Endometrial microvascular endothelial cells (primary cell): Measurements from ENCODE around the gene KMT2D. TPM values are rescaled to one million over a fixed set of nuclear protein-coding genes. Genes with fewer than 3 reads are reported as not detected.
"Not testable (repeated sequence)": the region's sequence is repeated elsewhere in the genome, so short reads cannot be mapped to it uniquely, and the experiment has no call there.

Source experiments
- in situ Hi-C: cut with HindIII; loops from 2 replicates; pipeline ENCODE4 v1.10.0; 2017; ENCODE audit warnings: low sequenced_read_pairs, low pct_unique_long_range_greater_than_20kb; ENCODE audit errors: inconsistent ontology term
- total RNA-seq: library from RNA; depleted of rRNA; stranded (reverse); fragments of >200 nt; gene quantifications from one replicate; pipeline ENCODE4 v1.2.3, GENCODE V29; 2015; ENCODE audit errors: inconsistent ontology term

KMT2D gene
- total RNA-seq, 1 donor from 2014 or later, result 23.4 TPM

DNA sequence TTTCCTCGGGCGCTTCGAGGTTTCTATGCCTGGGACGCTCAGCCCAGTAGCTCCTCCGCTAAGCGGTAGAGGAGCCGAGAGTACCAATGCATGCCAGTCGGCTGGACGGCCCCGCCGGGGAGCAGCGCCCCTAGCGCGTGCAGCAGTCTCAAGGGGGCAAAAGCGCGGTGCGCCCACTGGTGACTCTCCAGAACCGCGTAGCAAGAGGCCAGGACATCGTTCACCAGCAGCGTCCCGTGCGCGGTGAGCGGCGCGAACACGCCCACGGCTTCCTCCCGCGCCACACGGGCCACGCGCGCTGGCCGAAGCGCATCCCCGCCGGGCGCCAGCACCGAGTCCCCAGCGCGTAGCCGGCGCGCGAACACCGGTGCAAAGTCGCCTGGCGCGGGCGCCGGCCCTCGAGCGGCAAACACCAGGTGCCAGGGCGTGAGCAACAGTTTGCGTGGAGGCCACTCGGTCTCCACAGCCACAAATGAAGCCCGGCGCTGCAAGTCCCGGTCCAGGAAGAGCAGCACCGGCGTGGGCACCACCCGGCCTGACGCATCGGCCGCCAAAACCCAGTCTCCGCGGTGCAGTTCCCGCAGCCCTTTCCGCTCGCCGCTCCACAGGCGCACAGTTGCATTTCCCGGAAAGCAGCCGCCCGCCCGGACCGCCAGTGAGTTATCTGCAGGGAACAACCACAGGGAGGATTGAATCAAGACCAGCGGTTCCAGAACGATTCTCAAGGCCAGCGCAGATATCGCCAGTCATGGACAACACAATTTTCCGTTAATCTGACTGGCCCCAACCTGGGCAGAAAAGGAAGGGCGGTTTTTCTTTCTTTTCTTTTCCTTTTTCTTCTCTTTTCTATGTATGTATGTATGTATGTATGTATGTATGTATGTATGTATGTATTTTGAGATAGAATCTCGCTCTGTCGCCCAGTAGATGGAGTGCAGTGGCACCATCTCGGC is 29.5 kb upstream of the KMT2D start:
- in situ Hi-C loops, result no loop called here

DNA sequence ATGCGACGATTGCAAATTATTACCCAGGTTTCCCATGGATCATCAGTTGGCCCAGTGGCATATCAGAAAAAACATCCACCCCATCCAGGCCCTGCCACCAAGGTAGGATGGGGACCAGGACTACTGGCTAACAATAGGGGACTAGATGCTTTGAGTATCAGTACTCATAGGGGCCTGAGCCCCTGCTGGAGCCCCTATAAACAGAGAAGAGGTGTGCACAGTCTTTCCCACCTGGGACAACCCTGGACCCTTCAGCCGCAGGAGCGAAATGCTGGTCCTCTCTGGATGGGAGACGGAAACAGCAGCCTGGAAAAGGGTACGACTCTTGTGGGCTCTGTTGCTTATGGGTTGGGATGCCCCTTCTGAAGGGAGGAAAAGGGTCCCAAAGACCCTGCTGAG is 28.3 kb upstream of the KMT2D start:
- in situ Hi-C loops, result no loop called here

DNA sequence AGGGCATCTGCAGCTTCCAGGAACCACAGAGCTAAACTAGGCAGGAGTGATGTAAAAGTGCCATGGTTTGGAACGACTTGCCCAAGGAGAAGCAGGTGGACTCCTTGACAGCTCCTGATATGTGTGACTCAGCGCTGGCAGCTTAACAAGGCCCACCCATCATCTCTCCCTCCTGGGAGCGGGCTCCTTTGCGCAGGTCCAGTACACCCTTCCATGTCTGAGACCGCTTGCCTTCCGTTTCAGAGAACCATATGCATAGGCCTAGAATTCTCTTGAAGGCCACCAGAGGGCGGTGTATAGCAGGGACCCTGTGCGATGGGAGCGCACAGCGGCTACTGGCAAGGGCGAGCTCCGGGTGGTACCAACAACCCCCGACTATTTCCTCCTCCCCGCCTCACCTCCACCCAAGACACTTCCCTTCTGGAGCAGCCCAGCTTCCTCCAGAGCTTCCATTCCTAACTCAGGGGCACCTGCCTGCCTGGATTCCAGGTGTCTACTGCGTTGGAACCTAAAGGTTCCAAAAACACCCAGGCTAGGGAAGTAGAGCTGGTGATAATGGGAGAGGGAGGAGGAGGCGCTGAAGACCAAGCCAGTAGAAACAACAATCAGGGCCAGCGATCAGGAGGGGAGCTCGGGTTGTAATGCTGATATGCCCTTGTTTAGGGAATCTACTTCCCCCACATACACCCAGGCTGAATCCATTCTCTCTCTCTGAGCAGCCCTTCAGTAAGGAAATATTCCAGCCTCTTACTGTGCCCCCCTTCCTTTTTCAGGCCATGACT is 27.7 kb upstream of the KMT2D start:
- in situ Hi-C loops, result no loop called here

DNA sequence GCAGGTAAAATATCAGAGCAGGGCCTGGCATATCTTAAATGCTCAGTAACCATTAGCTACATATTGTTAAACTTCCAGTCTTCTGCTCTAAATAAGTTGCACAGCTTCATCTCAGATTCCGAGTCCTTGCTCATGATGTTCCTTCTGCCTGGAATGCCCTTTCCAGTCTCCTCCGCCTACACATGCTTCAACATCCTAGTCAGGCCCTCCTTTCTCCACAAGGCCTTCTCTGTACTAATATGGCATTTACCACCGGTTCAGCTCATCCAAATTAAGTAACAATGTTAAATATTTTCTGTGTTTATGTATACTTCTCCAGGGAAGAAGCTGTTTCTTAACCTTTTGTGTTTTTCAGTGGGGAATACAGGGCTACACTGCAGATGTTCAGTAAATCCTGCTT is 25.5 kb upstream of the KMT2D start:
- in situ Hi-C loops, result no loop called here

DNA sequence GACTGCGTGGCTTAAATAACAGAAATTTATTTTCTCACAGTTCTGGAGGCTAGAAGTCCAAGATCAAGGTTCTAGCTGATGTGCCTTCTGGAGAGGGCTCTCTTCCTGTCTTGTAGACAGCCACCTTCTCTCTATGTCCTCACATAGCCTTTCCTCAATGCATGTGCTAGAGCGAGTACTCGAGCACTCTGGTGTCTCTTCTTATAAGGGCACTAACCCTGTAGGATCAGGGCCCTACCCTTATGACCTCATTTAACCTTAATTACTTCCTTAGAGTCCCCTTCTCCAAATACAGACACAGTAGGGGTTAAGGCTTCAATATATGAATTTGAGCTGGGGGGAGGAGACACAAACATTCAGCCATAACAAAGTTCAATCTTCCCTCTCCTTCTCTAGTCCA is 23.8 kb upstream of the KMT2D start:
- in situ Hi-C loops, result no loop called here

DNA sequence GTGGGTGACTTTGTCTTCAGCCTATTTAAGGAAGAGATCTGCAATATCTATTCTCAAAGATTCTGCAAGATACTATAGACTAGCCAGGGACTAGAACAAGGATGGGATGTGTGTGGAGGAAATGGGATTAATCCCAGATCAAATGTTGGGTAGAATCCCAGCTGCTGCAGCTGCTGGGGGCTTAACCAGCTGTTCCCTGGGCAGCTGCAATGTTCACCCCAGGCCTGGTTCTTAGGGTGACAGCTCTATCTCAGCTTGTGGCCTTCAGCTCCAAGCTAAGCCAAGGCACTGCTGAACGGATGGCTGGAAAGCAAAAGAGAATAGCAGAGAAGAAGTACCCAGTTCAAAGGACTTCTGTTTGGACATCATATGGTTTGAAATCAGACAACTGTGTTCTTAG is 19.2 kb upstream of the KMT2D start:
- in situ Hi-C loops, result no loop called here

DNA sequence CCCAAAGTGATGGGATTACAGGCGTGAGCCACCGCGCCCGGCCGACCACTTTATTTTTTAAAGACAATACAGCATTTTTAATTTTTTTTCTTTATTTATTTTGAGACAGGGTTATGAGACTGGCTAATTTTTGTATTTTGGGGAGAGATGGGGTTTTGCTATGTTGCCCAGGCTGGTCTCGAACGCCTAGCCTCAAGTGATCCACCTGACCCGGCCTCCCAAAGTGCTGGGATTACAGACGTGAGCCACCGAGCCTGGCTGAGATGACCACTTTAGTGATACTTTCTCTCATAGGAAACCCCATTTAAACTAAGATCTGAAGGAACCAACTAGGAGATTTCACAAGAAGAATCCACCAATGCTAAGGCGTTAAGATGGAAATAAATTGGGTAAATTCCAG is 10.4 kb upstream of the KMT2D start:
- in situ Hi-C loops, result no loop called here

DNA sequence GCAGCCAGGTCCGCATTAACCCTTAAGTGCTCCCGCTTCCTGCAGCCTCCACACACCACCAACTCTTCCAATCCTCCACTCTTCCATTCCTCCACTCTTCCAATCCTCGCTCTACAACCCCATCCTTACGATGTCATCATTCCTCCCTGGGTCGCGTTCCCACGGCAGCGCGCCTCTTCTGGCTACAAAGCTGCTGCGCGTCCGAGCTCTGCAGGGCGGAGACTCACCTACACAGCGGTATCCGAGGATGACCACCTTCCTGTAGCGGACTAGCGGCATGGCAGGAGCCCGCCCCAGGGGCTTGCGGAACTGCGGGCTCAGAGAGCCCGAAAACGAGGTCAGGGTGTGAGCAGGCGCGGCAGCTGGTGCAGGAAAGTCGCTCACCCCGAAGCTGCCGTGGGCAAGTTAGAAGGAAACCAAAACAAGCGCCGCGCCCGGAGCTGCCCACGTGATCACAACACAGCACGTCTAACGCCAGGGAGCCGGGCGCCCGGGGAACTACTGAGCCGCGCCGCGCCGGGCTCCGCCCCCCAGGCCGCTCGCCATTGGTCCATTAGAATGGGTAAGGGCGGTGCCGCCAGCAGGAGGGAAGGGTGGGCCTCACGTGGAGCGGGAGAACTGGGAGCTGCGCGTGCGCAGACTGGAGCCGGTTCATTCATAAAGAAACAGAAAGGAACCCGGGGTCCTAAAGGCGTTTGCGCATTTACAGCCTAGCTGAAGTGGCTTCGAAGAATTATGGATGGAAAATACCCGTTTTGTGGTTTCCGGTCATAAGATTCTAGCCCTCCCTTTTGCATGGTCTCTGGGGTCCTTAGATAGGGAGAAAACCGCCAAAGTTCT is 9.1 kb upstream of the KMT2D start, which contains the start of gene RHEBL1:
RHEBL1 (minus strand) TSS at position 473 of the 840 bp plus-strand sequence; CDS start at position 279, 194 bp downstream.
- in situ Hi-C loops, result no loop called here

DNA sequence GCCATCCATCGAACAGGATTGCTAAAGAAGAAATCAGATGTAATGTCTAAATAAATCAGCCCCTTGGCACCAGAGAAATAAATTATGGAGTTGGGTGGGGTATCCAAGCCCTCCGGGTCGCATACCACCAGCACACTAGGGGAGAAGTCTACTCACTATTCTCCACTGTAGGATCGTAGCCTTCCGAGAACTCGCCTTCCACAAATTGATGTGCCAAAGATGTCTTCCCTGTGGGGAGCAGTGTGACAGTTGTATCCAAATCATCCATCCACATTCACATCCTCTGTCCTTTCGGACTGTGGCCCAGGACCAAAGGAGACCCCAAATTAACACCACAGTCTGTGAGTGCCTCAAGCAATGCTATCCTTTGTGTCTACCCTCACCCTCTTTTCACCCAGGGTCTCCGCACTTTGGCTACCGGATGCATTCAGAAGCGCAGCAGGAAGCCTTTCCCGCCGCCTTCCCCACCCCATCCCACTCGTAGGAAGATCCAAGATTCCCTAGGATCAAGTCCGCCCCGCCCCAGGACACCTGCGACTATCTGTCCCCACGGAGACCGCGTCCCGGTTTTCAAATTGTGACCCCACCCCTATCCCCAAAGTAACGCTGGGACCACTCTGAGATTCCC is 8.4 kb upstream of the KMT2D start:
- in situ Hi-C loops, result no loop called here

DNA sequence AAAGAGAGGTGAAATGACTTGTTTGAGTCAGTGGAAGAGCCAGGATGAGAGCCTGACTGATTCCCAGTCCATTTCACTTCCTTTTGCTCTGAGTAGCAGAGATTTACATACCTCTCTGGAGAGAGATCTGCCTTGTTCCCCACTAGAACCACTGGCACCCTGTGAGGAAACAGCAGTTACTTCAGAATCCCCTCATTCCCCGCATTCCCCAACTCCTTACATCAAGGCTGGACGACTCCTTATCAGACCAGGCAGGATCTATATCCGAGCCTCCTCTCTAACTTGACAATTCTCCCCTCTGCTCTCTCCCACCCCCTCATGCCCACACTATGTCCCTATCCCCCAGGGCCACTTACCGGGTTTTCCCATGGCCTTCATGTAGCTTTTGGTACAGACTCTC is 5.5 kb upstream of the KMT2D start:
- in situ Hi-C loops, result no loop called here

DNA sequence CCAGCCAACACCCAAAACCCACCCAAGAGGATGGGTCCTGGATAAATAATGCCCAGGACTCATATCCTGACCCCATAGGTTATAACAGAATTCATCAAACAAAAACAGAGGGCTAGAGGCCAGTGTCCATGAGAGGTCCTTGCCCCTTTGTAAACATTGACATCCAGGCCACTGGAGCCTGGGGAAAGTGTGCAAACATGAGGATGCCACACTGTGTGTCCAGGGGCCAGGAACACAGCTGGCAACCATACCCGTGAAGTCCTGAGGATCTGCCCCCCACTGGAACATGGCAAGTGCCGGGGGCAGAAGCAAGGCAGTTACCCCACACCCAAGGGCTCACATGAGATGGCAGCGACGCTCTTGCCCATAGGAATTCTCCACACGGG is 4.2 kb upstream of the KMT2D start:
- in situ Hi-C loops, result no loop called here

DNA sequence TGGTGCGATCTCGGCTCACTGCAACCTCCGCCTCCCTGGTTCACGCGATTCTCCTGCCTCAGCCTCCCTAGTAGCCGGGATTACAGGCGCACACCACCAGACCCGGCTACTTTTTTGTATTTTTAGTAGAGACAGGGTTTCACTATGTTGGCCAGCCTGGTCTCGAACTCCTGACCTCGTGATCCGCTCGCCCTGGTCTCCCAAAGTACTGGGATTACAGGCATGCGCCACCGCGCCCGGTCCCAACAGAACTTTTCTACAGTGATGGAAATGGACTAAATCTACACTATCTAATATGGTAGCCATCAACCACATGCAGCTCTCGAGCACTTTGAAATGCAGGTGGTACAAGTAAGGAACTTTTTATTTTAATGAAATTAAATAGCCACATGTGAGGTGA is 1.3 kb upstream of the KMT2D start:
- in situ Hi-C loops, result not testable (repeated sequence)

DNA sequence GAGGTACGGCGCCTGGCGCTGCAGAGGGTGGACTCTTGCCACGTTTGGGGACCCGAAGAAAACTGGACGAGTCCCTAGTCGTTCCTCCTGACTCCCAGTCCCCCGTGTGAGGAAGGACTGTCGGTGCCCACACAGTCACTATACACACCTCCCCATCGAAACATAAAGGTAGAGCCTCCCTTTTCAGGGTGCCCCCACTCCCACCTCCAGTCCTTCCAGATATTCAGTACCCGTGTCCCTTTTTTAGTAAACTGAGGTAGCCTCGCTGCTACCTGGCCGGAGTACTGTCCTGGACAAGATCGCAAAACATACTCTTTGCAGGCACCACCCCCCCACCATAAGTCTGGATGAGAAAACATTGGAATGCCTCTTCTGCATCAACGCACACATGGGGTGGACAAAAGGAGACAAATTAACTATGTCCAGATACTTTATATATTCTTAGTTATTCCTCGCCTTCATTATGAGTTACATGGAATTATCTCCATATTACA is 610 bp upstream of the KMT2D start:
- in situ Hi-C loops, result no loop called here

DNA sequence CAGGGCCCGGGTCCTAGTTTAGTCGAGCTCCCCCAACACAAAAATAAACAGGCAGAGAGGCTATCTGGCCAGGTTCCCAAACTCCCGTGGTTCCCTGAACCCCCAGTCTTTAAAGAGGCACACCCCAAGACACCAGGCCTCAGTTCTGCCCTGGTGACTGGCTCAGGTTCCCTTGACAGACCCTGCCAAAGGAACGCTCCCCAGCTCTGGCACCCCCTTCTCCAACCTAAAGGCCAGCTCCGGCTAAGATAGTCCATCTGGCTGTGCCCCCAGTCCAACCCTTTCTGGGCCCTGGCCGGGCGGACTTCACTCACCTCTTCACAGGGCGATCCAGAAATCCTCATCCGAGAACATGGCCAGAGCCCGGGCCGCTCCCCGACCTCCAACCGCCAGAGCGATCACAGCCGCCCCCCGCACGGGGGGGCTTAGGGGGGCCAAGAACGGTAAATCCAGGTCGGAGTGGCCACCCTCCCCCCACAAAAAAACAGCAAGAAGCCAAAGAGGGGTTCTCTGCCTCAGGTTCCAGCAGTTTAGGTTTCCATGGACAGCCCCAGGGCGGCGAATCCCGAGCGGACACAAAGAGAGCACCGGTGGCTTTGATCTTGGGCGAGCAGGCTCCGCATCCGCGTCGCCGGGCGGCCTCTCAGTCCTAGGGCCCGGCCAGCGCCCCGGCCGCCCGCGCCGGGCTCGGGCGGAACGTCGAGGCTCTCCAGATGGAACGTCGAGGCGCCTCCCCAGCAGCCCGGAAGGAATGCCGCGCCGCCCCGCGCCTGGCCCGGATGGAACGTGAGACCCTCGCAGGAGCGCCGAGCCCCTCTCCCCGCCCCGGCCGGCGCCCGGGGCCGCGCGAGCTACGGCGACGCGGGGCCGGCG is 1.1 kb downstream of the KMT2D start:
- in situ Hi-C loops, result no loop called here

DNA sequence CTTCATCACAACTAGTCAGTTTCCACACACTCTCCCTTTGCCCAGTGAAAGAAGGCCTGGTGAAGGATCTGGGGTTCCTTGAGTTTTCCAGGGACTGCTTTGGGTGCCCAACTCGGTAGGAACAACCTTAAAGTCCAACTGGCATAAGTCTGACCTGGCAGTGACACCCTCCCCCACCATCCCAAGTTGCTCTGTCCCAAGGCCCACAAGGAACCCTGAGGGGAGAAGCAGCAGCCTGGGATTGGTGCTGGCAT is 1.6 kb downstream of the KMT2D start:
- in situ Hi-C loops, result no loop called here

DNA sequence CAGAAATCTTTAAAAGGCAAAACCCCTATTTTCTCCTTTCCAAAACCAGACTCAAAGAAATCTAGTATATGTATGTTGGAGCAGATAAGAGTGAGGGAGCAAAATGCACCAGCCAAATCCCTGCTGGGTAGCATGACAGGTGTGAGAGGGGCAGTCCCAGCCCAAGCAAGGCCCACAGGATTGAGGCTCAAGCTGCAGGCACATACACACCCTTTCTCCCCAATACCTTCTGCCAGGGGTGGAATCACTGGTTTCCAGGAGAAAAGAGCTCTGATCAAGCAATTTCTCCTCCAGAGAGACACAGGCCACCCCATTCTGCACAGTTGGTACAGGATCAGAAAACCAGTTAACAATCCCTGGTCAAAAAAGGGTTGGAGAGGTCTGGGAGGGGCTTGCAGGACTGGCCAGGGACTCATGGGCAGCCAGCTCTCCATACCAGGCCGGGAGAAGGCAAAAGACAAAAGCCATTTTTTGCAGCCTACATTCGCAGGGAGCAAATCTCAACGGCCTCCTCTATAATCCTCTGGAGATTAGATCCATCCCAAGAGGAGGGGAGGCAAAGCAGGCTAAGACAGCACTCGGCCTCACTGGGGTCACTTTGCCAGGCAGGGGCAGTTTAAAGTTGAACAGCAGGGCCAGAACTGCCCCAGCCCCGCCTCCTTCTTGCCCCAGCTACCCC is 2.1 kb downstream of the KMT2D start:
- in situ Hi-C loops, result no loop called here

DNA sequence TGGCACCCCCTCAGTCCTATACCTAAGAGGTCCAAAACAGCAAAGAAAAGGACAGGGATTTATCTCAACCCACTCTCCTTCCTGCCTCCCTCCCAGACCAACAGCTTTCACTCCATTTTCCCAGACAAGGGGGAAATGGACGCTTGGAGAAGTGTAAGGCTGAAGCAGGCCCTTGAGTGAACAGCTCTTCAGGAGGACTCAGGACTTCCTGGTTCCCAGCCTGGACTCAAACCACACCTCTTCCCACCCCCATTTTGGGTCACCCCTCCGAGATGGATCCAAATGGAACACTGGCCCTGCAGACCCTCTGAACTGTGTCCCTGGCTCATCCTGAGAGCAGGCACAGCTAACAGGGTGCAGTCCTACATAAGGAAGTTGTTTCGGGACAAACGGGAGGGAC is 2.7 kb downstream of the KMT2D start:
- in situ Hi-C loops, result no loop called here
